D341Med (cell line): ENCODE results near the gene LIPC.

ENCODE experiments used
- DNase-seq: peaks from one replicate; pipeline ENCODE4 v3.0.0; 2012; ENCODE audit warnings: low spot score

The LIPC gene

GRCh38 chr15:58431221-58432149 lies at the start of gene LIPC:
LIPC (plus strand) TSS chr15:58431991; CDS start chr15:58432033, 42 bp downstream.
- DNase-seq = no peak

- DNase-seq = no peak
These were observed 47.9 kb upstream of the LIPC start for GRCh38 chr15:58383876-58384275.

GRCh38 chr15:58384667-58385066 lies 47.1 kb upstream of the LIPC start:
- no peak for DNase-seq

GRCh38 chr15:58386081-58386480 lies 45.7 kb upstream of the LIPC start:
- no peak for DNase-seq

GRCh38 chr15:58386641-58387040 lies 45.1 kb upstream of the LIPC start:
- DNase-seq = no peak

GRCh38 chr15:58387130-58387529 lies 44.7 kb upstream of the LIPC start:
- no peak for DNase-seq

- no peak for DNase-seq
These were observed 43.6 kb upstream of the LIPC start for GRCh38 chr15:58388211-58388610.

- no peak for DNase-seq
These were observed 41.7 kb upstream of the LIPC start for GRCh38 chr15:58390118-58390517.

- DNase-seq = no peak
These were observed 41.1 kb upstream of the LIPC start for GRCh38 chr15:58390655-58391054.

- no peak for DNase-seq
These were observed 40.7 kb upstream of the LIPC start for GRCh38 chr15:58391088-58391487.

- no peak for DNase-seq
These were observed 39.6 kb upstream of the LIPC start for GRCh38 chr15:58392141-58392540.

- no peak for DNase-seq
These were observed 39.1 kb upstream of the LIPC start for GRCh38 chr15:58392611-58393161.

- DNase-seq = no peak
These were observed 38.5 kb upstream of the LIPC start for GRCh38 chr15:58393241-58393662.

- no peak for DNase-seq
These were observed 35.6 kb upstream of the LIPC start for GRCh38 chr15:58396181-58396580.

GRCh38 chr15:58398071-58398470 lies 33.7 kb upstream of the LIPC start:
- DNase-seq = peak; percentile 46

- no peak for DNase-seq
These were observed 33.1 kb upstream of the LIPC start for GRCh38 chr15:58398643-58399042.

GRCh38 chr15:58399739-58400138 lies 32.1 kb upstream of the LIPC start:
- DNase-seq = no peak

- no peak for DNase-seq
These were observed 30.5 kb upstream of the LIPC start for GRCh38 chr15:58401276-58401675.

GRCh38 chr15:58401991-58402649 lies 29.7 kb upstream of the LIPC start:
- DNase-seq = no peak

GRCh38 chr15:58403581-58403980 lies 28.2 kb upstream of the LIPC start:
- DNase-seq = no peak

- DNase-seq = no peak
These were observed 27.8 kb upstream of the LIPC start for GRCh38 chr15:58404020-58404419.

- DNase-seq = no peak
These were observed 27.1 kb upstream of the LIPC start for GRCh38 chr15:58404722-58405121.

GRCh38 chr15:58405865-58406264 lies 25.9 kb upstream of the LIPC start:
- DNase-seq = no peak
